Measurements from ENCODE around the gene SETD6.

SETD6 gene

DNA sequence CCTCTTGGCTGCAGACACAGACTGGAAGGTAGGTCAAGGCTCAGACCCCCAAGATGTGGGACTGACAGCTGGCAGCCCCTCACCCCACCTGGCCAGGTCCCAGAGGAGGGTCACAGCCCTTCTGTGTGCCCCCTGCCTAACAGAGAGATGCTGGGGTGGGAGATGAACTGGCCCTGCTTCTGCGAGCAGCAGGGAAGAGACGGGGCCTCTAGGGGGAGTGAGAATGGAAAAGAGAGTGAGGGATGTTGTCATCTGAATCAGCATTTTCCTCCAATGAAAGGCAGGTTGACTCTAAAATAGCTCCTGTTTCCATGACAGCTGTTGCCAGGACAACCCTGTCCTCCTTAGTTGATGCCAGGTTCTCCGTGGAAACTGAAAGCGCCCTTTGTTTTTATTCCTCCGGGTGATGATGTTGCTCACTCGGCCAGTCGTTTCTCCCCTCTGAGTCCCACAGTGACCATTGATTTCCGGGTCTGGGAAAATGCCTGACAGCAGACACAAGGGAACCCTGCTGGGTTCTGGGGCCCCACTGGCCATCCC, 20.3 kb upstream of the SETD6 start:
- DNase-seq: no peak

DNA sequence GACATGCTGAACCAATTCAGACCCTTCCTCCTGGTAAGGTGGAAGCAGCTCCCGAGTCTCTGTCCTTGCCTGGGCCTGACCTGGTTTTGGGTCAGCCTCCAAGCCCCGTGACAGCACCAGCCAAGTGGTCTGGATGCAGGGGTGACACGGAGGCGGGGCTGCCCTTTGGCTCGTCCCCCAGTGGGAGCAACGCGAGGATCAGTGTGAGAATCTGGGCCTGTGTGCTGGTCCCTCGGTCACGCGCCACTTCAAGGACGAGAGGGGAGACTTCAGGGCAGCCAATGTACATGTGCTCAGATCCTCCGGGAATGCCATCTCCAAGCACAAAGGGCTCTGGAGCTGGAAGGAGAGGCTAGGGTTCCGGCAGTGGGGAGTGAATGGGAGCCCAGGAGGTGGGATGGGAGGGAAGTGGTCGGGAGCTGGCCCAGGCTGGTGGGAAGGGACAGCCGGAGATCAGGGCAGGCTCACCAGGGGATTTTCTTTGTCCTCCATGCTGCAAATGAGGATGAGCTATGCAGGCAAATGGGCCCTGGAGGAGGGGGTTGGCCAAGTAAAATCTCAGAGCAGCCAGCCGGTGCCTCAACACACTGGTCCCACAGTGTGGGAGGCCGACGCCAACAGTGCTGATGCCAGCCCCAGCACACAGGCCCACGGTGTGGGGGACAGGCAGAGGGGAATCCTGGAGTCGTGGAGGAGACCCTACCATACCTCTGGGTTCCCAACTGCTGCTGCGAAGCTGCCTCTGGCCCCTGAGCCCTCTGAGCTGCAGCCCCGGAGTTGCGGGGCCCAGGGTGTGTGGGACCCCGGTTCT, 19.6 kb upstream of the SETD6 start:
- no peak for DNase-seq

DNA sequence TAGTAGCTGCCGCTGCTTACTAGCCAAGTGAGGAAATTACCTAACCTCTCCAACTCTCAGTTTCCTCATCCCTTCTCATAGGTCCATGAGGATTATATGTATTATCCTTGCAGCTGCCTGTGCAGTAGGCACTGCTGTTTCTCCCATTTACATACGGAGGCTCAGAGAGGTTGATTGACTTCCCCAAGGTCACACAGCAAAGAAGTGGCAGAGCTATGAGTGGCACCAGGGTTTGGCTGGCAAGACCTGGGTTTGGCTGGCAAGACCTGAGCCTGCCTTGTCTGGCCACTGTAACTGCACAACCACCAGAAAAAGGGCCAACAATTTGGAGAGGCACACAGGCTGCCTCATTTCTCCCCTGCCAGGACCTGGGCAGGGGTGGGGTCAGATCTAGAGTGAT, 17.8 kb upstream of the SETD6 start:
- DNase-seq: no peak

DNA sequence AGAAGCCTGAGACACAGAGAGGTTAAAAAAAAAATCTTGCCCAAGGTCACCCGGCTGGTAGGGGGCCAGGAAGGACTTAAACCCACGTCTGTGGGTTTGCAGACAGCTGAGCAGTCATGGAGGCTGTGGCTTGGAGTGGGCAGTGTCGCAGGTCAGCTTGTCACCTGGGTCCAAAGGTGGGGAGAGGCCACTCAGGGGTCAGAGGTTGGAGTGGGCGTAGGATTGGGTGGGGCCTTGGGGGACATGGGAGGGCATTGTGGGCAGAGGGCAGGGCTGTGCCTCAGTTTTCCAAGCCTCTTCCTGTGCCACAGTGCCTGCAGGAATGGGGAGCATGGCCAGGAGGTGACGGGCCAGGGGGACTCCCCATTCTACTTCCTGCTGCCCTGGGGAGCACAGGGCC, 17.4 kb upstream of the SETD6 start:
- DNase-seq: no peak

DNA sequence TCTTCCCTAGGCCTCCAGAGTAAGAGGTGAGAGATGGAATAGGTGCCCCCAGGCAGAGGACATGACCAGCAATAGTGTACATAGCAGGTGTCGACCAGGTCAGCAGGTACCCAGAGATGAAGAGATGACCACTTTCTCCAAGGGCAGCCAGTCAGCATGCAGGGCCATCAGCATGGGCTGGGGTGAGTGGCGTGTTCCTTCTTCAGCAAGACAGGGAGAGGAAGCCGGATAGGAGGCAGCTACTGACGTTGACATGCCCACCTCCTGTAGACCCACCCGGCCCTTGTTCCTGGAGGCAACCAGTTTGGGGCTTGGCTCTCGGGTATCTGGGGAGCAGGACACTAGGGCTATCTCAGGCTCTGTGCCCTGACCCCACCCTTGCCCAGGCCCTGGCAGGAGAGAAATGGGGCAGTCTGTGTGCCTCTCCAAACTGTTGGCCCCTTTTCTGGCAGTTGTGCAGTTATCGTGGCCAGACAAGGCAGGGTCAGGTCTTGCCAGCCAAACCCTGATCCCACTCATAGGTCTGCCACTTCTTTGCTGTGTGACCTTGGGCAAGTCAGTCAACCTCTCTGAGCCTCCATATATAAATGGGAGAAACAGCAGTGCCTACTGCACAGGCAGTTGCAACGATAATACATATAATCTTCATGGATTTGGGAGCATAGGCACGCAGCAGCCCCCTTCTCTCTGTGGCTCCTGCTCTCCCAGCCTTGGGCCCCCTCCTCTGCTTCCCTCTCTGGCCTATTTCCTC, 16.8 kb upstream of the SETD6 start:
- DNase-seq: no peak

DNA sequence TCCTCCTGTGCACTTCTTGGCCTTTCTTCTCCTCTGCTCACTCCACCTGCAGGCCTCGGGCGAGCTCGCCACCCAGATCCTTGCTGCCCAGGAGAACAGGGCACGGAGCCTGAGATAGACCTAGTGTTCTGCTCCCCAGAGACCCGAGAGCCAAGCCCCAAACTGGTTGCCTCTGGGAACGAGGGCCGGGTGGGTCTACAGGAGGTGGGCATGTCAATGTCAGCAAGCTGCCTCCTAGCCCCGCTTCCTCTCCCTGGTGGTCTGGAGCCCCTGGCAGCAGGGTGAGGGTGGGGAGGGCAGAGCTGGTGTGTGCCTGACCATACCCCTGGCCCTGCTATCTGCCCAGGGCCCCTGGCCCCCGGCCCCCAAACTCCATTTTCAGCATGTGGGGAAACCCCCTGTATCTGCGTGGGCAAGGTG, 16.2 kb upstream of the SETD6 start:
- no peak for DNase-seq

DNA sequence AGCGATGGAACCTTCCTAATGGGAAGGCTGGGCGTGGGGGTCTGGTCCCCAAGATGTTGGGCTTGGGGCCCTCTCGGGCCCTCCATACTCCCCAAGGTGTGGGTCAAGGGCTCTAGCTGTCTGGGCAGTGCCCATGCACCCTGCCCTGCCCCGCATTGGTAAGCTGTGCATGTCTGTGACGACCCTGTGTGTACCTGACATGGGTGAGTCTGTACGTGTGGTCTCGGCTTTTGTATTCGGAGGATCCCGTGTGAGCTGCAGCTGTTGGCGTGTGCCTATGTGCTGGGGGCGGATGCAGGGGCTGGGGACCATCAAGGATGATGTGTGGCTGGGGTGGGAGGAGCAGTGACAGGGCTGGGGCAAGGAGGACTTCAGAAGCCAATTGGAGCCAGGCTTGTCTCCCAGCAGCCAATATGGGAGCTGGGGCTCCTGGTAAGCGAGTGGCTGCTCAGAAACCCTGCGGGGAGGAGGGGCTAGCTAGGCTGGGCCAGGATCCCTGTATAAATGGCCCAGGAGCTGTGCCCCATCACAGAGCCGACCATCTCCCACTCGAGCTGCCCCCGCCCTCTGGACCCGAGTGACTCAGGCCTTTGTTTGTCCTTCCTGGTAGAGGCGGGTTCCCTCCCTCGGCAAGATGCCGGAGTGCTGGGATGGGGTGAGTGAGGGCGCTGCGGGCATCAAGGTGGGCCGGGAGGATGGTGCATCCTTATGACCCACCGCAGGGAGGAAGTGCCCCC, 15.5 kb upstream of the SETD6 start, which contains the start of gene NDRG4:
TSS of gene NDRG4 (plus strand) at position 529 of the 737 bp plus-strand sequence. CDS start at position 635, 106 bp downstream.
- no peak for DNase-seq

DNA sequence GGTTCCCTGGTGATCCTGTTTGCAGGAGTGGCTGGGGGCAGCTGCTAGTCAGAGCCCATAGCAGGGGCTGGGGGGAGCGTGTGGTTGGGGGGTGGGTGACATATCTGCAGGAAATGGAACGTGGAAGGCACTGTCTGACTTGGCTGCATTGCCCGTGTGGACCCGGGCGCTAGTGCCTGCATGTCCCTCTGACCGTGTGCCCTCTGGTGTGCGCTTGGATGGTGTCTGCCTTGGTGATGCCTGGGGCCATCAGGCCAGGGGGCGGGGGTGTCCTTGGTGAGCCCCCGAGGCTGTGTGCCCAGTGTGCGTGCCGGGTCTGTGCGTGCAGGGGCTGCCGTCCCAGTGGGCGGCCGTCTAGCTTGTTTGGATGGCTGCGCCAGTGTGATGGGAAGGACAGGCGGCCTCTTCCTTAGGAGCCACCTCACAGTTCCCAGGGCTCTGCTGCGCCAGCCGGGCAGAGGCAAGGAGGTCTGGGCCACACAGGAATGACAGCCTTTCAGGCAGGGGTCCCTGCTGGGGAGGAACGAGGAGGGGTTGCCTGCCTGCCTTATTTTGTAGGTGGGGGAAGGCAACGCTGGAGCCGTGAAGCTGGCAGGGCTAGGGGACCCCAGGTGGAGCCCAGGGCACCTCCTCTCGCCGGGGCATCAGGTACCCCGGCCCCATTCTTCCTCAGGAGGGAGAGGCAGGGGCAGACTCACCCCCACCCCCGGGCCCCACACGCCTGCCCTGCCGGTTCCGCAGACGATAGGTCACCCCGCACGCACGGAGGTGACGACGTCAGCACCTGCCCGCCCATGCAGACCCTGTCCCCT, 14.7 kb upstream of the SETD6 start:
- DNase-seq: no peak

DNA sequence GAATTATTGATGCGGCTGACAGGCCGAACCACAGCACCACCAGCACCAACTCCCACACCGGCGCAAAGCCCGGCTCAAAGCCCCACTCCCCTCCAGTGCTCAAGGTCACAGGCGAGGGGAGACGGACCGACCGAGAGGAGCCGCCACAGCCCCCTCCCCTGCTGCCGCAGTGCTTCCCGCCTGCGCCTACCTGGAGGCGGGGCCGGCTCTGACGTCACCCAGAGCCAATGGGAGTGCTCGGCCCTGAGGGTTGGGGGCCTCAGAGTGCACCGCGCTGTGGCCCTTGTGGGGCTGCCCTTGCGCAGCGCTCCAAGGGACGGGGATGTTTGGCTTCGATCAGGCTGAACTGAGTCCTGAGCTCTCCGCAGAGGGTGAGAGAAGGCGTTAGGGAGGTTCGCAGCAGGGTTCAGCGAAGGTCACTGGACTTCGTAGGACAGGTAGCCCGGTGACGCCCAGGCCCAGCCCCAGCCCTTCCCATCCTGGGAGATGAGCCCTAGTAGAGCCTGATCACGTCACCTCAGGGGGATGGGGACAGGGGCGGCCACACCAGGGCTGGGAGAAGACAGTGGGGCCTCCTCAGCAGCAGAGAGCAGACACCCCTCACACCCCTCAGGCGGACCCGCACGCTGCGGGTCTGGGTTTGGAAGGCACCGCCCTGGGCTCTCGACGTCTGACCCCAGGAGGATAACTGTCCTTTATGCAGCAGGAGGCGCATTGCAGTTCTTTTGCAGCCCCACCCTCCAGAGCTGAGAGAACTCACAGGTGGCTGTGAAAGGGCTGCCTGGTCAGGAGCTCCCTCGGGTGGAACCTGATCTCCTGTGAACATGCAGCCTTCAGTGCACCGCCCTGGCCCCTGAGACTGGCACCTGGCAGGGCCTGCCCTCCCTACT, 13.8 kb upstream of the SETD6 start:
- DNase-seq: no peak

DNA sequence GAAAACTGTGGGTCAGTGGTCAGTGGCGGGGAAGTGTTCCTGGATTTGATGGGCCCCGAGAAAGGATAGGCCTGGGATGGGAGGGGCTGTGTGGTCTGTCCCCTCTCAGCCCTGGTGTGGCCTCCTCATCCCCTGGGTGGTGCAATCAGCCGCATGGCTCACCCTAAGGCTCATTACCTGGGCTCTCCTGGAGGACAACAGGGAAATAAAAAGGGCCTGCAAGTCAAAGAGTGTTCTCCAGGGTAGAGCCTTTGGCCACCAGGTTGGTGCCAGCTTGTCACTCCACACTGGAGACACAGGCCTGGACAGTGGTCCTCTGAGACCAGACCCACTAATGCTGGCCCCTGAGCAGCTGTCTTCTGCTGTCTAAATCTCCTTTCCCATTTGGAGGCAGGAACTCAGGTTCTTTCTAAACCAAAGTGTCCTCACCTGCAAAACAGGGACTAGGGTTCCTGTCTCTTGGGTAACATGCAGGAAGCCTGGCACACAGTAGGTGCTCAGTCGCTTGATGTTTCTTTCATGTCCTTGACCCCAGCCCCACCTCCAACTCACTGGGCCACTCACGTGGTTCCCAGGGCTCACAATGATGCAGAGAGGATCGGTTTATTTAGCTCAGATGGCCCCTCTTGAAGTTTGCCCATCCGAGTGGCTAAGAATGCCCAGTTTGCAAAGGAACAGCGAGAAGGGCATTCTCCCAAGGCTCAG, 12.9 kb upstream of the SETD6 start:
- DNase-seq: no peak

DNA sequence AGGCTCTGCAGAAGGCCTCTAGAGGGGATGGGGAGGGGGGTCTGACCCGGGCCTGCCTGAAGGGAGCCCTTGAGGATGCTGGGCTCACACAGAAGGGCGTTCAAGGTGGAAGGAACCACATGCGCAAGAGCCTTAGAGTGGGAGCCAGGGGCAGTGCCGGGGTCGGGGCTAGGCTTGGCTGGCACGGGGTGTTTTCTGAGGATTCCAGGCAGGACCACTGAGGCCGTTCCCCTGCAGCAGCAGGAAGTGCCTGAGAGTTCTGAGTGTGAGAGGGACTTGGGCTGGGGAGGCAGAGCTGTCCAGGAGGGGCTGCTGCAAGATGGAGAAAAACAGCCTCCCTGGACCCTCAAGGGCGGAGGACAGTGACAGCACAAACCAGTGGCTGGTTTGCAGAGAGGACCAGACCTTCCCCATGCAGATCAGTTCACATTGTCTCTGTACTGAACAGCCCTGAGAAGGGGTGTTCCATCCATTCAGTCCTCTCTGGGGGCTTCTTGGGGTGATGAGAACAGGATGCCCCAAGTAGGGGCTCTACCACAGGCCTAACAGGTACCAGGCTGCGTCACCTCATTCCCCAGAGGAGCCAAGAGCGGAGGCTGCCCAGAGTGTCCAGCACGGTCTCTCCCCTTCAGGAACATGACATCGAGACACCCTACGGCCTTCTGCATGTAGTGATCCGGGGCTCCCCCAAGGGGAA, 12.0 kb upstream of the SETD6 start:
- DNase-seq: no peak

DNA sequence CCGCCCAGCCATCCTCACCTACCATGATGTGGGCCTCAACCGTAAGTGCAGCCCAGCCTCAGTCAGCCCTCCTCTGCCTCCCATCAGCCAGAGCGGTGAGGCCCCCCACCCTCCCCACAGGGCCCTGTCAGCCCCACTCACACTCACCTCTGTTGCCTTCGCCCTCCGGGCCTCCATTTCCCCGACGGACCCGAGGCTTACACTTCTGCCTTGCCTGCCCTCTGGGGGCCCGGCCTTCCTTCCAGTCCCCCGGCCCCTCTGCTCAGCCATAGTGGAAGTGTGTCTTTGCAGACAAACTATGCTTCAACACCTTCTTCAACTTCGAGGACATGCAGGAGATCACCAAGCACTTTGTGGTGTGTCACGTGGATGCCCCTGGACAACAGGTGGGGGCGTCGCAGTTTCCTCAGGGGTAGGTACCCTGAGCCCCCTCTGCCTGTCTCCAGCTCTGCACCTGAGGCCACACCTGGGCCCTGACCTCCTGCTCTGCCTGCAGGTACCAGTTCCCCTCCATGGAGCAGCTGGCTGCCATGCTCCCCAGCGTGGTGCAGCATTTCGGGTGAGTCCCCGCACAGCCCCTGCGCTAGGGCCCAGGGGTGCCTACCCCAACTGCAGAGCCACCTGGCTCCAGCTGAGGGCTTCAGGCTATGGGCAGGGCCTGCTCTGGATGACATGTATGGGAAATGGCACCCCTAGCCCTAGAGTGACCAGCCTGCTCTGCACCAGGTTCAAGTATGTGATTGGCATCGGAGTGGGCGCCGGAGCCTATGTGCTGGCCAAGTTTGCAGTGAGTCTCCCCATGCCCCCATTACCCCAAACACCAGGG, 11.2 kb upstream of the SETD6 start:
- no peak for DNase-seq

DNA sequence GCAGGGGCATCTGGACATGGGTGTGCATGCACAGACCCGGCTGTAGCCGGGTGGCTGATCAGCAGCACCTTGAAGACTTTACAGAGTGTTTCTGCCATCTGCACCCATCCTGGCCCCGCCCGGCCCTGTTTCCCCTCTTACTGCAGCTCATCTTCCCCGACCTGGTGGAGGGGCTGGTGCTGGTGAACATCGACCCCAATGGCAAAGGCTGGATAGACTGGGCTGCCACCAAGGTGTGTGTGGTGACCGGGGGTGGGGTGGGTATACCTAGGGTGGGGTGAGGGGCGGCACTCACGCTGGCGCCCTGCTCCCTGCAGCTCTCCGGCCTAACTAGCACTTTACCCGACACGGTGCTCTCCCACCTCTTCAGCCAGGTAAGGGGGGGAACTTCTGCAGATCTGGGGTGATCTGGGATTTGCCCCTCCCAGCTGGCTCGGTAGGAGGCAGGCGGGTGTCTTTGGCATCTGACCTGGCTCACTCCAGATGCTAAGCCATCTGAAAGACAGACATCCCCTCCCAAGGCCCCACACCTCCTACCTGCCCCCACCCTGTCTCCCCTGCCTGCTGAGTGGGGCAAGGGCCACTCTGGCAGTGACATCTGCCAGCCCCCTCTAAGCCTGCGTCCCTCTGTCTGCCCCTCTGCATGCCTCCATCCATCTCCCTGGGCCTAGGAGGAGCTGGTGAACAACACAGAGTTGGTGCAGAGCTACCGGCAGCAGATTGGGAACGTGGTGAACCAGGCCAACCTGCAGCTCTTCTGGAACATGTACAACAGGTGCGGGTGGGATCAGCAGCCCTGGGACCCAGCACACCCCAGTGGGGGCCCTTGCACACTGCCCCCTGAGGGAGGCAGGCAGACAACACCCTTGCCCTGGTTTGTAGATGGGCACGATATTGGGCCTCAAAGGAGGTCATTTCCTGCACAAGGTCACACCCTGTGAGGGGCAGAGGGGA, 8.8 kb upstream of the SETD6 start:
- no peak for DNase-seq

DNA sequence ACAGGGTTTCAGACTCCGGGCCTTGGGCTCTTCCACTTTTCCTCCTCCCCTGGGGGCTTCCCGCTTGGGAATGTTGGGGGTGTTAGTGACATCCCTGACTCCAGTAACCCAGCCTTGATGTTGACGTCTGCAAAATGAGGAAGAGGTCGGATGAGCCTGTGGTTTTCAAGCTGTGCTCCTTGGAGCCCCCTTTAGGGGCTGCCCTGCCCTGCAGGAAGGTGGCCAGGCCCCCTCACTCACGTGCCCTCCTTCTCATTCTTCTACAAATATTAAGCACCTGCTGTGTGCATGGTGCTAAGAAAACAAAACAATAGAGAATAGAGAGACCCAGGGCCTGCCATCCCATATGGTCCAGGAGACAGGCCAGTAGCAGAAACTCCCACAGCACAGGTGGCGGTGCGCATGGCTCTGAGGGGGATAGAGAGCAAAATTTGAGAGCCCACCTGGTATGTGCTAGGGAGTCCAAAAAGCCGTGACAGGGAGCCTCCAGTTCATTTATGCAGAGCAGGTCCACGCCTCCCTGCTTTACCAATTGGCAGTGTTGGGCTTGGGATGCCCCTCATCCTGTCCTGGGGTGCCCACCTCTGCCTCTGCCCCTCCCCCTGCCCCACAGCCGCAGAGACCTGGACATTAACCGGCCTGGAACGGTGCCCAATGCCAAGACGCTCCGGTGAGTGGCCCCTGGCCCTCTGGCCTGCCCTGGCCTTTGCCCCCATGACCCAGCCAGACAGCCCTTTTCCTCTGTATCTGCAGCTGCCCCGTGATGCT, 7.9 kb upstream of the SETD6 start:
- DNase-seq: no peak

DNA sequence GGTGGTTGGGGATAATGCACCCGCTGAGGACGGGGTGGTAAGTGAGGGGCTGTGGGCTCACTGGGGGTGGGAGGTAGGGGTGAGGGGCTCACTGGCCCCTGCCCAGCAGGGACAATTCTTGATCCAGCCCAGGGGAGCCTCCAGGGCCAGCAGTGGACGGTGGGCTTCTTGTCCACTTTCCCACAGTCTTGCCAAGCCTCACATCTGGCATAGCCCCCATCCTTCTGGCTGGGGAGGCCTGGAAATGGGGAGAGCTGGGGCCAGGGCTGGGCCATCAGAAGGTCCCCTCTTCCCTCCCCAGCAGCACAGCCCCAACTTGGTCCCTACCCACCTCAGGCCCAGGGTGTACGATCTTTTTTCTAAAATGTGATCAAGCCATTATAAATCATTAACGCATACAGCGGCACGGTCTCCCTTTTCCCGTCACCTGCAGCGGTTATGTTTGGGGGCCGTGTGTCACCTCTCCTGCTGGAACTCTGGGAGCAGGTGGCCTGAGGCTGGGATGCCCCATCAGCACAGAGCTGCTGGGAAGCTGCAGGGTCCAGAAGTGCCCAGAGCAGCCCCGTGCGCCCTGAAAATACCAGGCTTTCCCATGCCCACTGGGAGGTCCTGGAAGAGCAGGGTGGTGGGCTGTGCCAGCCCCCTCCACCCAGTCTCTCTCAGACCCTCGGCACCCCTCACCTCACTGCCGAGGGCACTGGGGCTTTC, 7.2 kb upstream of the SETD6 start:
- DNase-seq: no peak

DNA sequence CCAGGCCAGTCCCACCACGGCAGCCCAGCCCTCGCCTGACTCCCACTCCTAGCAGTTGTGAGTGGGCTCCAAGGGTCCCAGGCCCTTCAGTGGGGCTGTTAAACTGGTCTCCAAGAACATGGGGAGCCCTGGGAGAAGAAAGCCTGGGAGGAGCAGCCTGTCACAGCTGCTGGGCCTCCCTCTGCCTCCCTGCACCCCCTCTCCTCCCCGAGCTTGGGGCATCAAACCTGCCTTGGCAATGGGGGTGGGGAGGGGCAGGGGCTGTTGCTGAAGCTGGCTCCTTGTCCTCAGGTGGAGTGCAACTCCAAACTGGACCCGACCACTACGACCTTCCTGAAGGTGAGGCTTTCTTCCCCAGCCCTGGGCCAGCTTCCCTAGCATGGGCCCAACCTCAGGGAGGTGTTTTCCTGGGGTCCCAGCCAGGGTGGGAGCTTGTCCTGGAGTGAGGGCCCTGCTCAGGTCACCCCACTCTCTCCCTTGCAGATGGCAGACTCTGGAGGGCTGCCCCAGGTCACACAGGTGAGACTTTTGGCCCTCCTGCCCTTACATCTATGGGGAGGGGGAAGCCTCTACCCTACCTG, 6.6 kb upstream of the SETD6 start:
- DNase-seq: no peak
